Panc1 (cell line): ENCODE data around the gene PTRH2.

ENCODE experiments used
- POLR2AphosphoS5 ChIP-seq: IDR thresholded peaks from 2 replicates; pipeline ENCODE4 v1.6.1; 2012; ENCODE audit warnings: mild to moderate bottlenecking, low read depth, low read length, moderate library complexity
- SIN3A ChIP-seq: IDR thresholded peaks from 2 replicates; pipeline ENCODE4 v1.6.1; 2012; ENCODE audit warnings: low read depth, mild to moderate bottlenecking, low read length, moderate library complexity, borderline replicate concordance; ENCODE audit not compliant: insufficient read depth
- TF ChIP-seq, protein P1 (sequence below): fragments of 450-650 bp; IDR thresholded peaks from 2 replicates; pipeline ENCODE4 v1.5.1; 2017; ENCODE audit warnings: mild to moderate bottlenecking
- TF ChIP-seq, protein P2 (sequence below), 2 experiments: IDR thresholded peaks; 2 replicates each; pipeline ENCODE4 v1.6.1; 2011 to 2012; ENCODE audit warnings: low read depth in 2 of 2, control low read depth in 1 of 2, low read length in 1 of 2, mild to moderate bottlenecking in 1 of 2, moderate library complexity in 1 of 2; ENCODE audit not compliant: insufficient read depth in 1 of 2

DNA sequence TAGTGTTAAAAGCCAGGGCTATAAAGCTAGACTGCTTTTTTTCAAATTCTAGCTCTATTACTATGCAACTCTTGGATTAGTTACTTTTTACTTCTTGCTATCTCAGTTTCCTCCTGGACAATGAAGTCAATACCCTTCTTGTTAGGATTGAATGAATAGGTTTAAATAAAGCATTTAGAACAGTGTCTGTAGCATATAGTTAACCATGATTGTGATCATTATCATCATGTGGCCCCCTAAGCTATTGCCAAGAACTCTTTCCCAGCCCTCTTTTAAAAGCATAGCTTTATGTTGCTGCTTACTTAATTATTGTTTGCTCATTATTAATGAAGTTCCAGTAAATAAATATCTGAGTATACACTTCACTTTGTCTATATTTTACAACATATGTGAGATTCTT is 4.7 kb upstream of the PTRH2 start:
- TF ChIP-seq, protein P1, sequence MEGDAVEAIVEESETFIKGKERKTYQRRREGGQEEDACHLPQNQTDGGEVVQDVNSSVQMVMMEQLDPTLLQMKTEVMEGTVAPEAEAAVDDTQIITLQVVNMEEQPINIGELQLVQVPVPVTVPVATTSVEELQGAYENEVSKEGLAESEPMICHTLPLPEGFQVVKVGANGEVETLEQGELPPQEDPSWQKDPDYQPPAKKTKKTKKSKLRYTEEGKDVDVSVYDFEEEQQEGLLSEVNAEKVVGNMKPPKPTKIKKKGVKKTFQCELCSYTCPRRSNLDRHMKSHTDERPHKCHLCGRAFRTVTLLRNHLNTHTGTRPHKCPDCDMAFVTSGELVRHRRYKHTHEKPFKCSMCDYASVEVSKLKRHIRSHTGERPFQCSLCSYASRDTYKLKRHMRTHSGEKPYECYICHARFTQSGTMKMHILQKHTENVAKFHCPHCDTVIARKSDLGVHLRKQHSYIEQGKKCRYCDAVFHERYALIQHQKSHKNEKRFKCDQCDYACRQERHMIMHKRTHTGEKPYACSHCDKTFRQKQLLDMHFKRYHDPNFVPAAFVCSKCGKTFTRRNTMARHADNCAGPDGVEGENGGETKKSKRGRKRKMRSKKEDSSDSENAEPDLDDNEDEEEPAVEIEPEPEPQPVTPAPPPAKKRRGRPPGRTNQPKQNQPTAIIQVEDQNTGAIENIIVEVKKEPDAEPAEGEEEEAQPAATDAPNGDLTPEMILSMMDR: no peak
- no peak for TF ChIP-seq POLR2AphosphoS5
- TF ChIP-seq SIN3A: no peak
- TF ChIP-seq, protein P2, sequence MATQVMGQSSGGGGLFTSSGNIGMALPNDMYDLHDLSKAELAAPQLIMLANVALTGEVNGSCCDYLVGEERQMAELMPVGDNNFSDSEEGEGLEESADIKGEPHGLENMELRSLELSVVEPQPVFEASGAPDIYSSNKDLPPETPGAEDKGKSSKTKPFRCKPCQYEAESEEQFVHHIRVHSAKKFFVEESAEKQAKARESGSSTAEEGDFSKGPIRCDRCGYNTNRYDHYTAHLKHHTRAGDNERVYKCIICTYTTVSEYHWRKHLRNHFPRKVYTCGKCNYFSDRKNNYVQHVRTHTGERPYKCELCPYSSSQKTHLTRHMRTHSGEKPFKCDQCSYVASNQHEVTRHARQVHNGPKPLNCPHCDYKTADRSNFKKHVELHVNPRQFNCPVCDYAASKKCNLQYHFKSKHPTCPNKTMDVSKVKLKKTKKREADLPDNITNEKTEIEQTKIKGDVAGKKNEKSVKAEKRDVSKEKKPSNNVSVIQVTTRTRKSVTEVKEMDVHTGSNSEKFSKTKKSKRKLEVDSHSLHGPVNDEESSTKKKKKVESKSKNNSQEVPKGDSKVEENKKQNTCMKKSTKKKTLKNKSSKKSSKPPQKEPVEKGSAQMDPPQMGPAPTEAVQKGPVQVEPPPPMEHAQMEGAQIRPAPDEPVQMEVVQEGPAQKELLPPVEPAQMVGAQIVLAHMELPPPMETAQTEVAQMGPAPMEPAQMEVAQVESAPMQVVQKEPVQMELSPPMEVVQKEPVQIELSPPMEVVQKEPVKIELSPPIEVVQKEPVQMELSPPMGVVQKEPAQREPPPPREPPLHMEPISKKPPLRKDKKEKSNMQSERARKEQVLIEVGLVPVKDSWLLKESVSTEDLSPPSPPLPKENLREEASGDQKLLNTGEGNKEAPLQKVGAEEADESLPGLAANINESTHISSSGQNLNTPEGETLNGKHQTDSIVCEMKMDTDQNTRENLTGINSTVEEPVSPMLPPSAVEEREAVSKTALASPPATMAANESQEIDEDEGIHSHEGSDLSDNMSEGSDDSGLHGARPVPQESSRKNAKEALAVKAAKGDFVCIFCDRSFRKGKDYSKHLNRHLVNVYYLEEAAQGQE (IDR thresholded peaks at IDR 0.05; ENCODE audit: insufficient read depth in 1 of 2, low read depth in 2 of 2, low read length in 1 of 2): no peak
